ENCODE data around the gene SHISA6. TPM values are rescaled to one million over a fixed set of nuclear protein-coding genes. Genes with fewer than 3 reads are reported as not detected.

The SHISA6 gene
- total RNA-seq, 1 donor from 2014 or later: not detected

GRCh38 chr17:11274106-11274505 is 33.1 kb downstream of the SHISA6 start:
- H3K4me2 ChIP-seq (ENCODE audit: low read length): no peak overlapping the region
- H3K27ac ChIP-seq (ENCODE audit: low read depth, low read length): no peak overlapping the region
- no peak overlapping the region for H3K9ac ChIP-seq (ENCODE audit: low read length)
- Mint-ChIP-seq H3K27me3 (ENCODE audit: low read depth, unreplicated experiment) (no peaks in the 10 kb centered on the region), H3K4me1 (ENCODE audit: low read depth, unreplicated experiment) (no peaks in the 10 kb centered on the region), H3K4me3 (ENCODE audit: unreplicated experiment) (no peak overlapping the region), H3K27ac (ENCODE audit: unreplicated experiment) (no peak overlapping the region), H3K9me3 (ENCODE audit: unreplicated experiment) (peaks cover 13% of the 10 kb centered on the region), H3K36me3 (ENCODE audit: low read depth, unreplicated experiment) (no peaks in the 10 kb centered on the region)
- TF ChIP-seq, protein P1, sequence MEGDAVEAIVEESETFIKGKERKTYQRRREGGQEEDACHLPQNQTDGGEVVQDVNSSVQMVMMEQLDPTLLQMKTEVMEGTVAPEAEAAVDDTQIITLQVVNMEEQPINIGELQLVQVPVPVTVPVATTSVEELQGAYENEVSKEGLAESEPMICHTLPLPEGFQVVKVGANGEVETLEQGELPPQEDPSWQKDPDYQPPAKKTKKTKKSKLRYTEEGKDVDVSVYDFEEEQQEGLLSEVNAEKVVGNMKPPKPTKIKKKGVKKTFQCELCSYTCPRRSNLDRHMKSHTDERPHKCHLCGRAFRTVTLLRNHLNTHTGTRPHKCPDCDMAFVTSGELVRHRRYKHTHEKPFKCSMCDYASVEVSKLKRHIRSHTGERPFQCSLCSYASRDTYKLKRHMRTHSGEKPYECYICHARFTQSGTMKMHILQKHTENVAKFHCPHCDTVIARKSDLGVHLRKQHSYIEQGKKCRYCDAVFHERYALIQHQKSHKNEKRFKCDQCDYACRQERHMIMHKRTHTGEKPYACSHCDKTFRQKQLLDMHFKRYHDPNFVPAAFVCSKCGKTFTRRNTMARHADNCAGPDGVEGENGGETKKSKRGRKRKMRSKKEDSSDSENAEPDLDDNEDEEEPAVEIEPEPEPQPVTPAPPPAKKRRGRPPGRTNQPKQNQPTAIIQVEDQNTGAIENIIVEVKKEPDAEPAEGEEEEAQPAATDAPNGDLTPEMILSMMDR (IDR thresholded peaks at IDR 0.05; ENCODE audit: insufficient read depth, low read depth, low read length): no peak
- TF ChIP-seq EZH2 (IDR thresholded peaks at IDR 0.05; ENCODE audit: insufficient read depth, low read length): no peak
- no peak overlapping the region for H3K4me3 ChIP-seq (ENCODE audit: insufficient read depth, low read depth, low read length)
- no peak overlapping the region for H2AFZ ChIP-seq (ENCODE audit: low read depth, low read length)
- H3K27me3 ChIP-seq (ENCODE audit: insufficient read depth, low read length): no peaks in the 10 kb centered on the region
- H3K36me3 ChIP-seq (ENCODE audit: insufficient read depth, low read length): no peaks in the 10 kb centered on the region
- FAIRE-seq (no peak), DNase-seq (ENCODE audit: low read depth) (no peak)
- no peaks in the 10 kb centered on the region for H4K20me1 ChIP-seq (ENCODE audit: insufficient read depth, low read length)
- H3K9me3 ChIP-seq (ENCODE audit: insufficient read depth, low read depth, low read length): peaks cover 22% of the 10 kb centered on the region
- no peaks in the 10 kb centered on the region for H3K79me2 ChIP-seq (ENCODE audit: insufficient read depth, low read length)
- H3K4me1 ChIP-seq (ENCODE audit: insufficient read depth, low read length): no peaks in the 10 kb centered on the region

GRCh38 chr17:11276486-11276885 is 35.5 kb downstream of the SHISA6 start:
- FAIRE-seq: no peak
- no peak overlapping the region for H3K9ac ChIP-seq (ENCODE audit: low read length)
- H4K20me1 ChIP-seq (ENCODE audit: insufficient read depth, low read length): no peaks in the 10 kb centered on the region
- no peaks in the 10 kb centered on the region for H3K79me2 ChIP-seq (ENCODE audit: insufficient read depth, low read length)
- no peaks in the 10 kb centered on the region for H3K4me1 ChIP-seq (ENCODE audit: insufficient read depth, low read length)
- no peaks in the 10 kb centered on the region for H3K36me3 ChIP-seq (ENCODE audit: insufficient read depth, low read length)
- no peak overlapping the region for H3K27ac ChIP-seq (ENCODE audit: low read depth, low read length)
- H3K4me3 Mint-ChIP-seq (ENCODE audit: unreplicated experiment): no peak overlapping the region
- no peak overlapping the region for H2AFZ ChIP-seq (ENCODE audit: low read depth, low read length)
- H3K27me3 Mint-ChIP-seq (ENCODE audit: low read depth, unreplicated experiment): no peaks in the 10 kb centered on the region
- no peak for DNase-seq (ENCODE audit: low read depth)
- H3K27ac Mint-ChIP-seq (ENCODE audit: unreplicated experiment): no peak overlapping the region
- H3K9me3 ChIP-seq (ENCODE audit: insufficient read depth, low read depth, low read length): peaks cover 17% of the 10 kb centered on the region
- TF ChIP-seq EZH2 (IDR thresholded peaks at IDR 0.05; ENCODE audit: insufficient read depth, low read length): no peak
- peaks cover 10% of the 10 kb centered on the region for H3K9me3 Mint-ChIP-seq (ENCODE audit: unreplicated experiment)
- no peaks in the 10 kb centered on the region for H3K4me1 Mint-ChIP-seq (ENCODE audit: low read depth, unreplicated experiment)
- no peaks in the 10 kb centered on the region for H3K36me3 Mint-ChIP-seq (ENCODE audit: low read depth, unreplicated experiment)
- no peaks in the 10 kb centered on the region for H3K27me3 ChIP-seq (ENCODE audit: insufficient read depth, low read length)
- no peak overlapping the region for H3K4me2 ChIP-seq (ENCODE audit: low read length)
- H3K4me3 ChIP-seq (ENCODE audit: insufficient read depth, low read depth, low read length): no peak overlapping the region

DNA sequence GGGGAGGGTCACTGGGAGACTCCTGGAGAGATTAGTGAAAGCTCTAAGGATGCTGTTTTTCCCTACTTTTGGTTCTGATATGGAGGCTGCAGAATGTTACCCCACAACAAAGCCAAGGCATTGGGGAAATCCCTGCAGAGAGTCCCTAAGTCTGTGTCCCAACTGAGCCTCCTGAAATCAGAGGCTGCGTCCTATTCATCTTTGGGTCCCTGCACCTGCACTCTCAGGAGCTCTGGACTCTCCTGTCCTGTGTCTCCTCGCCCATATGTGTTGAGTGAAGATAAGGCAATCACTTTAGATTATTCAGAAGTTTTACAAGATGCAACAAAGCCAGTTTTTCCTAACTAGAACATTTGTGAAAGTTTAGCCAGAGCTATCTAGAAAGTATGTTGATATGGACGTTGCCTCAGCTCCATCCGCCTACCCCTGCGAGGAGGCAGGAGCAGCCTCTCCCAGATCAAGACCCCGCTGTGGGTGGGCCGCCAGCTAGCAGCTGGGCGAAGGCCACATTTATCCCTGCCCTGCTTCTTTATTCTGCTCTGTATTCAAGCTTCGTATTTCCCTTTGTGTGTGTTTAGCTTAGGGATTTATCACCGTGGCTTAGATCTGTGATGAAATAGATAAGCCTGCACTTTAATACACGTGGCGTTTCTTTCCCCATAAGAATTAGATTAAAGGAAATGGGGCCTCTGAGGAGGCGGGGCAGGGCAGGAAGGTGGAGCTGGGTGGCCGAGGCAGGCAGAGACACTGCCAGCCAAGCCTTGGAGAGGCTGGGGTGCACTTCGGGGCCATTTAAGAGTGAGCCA is 37.4 kb downstream of the SHISA6 start:
- Histone ChIP-seq H3K4me3 (ENCODE audit: insufficient read depth, low read depth, low read length) (no peak overlapping the region), H3K27me3 (ENCODE audit: insufficient read depth, low read length) (no peaks in the 10 kb centered on the region), H3K36me3 (ENCODE audit: insufficient read depth, low read length) (no peaks in the 10 kb centered on the region), H3K9me3 (ENCODE audit: insufficient read depth, low read depth, low read length) (peaks cover 9% of the 10 kb centered on the region), H3K9ac (ENCODE audit: low read length) (no peak overlapping the region), H4K20me1 (ENCODE audit: insufficient read depth, low read length) (no peaks in the 10 kb centered on the region), H2AFZ (ENCODE audit: low read depth, low read length) (no peak overlapping the region), H3K4me1 (ENCODE audit: insufficient read depth, low read length) (no peaks in the 10 kb centered on the region), H3K27ac (ENCODE audit: low read depth, low read length) (no peak overlapping the region), H3K4me2 (ENCODE audit: low read length) (no peak overlapping the region), H3K79me2 (ENCODE audit: insufficient read depth, low read length) (no peaks in the 10 kb centered on the region)
- DNase-seq (ENCODE audit: low read depth): no peak
- Mint-ChIP-seq H3K36me3 (ENCODE audit: low read depth, unreplicated experiment) (no peaks in the 10 kb centered on the region), H3K4me3 (ENCODE audit: unreplicated experiment) (no peak overlapping the region), H3K27ac (ENCODE audit: unreplicated experiment) (no peak overlapping the region), H3K4me1 (ENCODE audit: low read depth, unreplicated experiment) (no peaks in the 10 kb centered on the region), H3K9me3 (ENCODE audit: unreplicated experiment) (no peaks in the 10 kb centered on the region), H3K27me3 (ENCODE audit: low read depth, unreplicated experiment) (no peaks in the 10 kb centered on the region)
- no peak for FAIRE-seq
- TF ChIP-seq EZH2 (IDR thresholded peaks at IDR 0.05; ENCODE audit: insufficient read depth, low read length): no peak
- TF ChIP-seq, protein P1 (IDR thresholded peaks at IDR 0.05; ENCODE audit: insufficient read depth, low read depth, low read length): no peak

All from astrocyte (in vitro differentiated cells and primary cell).